ENCODE data around the gene DNAH17.

DNAH17 gene

DNA sequence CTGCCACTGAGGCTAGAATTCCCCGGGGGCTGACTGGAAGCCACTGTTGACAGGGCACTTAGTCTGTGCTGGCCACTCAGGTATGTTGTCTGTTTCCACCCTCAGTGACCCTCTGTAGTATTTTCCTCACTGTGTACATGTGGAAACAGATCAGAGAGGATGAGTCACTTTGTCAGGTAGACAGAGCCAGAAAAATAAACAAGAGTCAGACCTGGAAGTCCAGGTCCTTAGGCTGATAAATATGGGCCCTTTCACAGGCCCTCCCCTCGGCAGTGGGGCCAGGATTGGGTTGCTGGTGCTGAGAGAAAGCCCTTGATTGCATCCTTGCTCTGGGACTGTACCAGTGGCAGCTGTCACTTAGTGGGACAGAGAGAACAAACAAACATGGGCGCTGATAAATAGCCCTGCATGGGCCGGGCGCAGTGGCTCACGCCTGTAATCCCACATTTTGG, 177.5 kb downstream of the DNAH17 start:
- no peaks in the 10 kb centered on the region for H3K27me3 ChIP-seq (ENCODE audit: insufficient read depth, low read length)
- no peak overlapping the region for H3K4me3 ChIP-seq (ENCODE audit: low read length)
- no peak overlapping the region for H2AFZ ChIP-seq (ENCODE audit: low read depth, low read length)
- H3K9me3 ChIP-seq (ENCODE audit: low read length), result no peaks in the 10 kb centered on the region
- no peaks in the 10 kb centered on the region for H3K4me1 ChIP-seq (ENCODE audit: insufficient read depth, low read length)
- peaks cover 80% of the 10 kb centered on the region for H3K36me3 ChIP-seq (ENCODE audit: insufficient read depth, low read length)

DNA sequence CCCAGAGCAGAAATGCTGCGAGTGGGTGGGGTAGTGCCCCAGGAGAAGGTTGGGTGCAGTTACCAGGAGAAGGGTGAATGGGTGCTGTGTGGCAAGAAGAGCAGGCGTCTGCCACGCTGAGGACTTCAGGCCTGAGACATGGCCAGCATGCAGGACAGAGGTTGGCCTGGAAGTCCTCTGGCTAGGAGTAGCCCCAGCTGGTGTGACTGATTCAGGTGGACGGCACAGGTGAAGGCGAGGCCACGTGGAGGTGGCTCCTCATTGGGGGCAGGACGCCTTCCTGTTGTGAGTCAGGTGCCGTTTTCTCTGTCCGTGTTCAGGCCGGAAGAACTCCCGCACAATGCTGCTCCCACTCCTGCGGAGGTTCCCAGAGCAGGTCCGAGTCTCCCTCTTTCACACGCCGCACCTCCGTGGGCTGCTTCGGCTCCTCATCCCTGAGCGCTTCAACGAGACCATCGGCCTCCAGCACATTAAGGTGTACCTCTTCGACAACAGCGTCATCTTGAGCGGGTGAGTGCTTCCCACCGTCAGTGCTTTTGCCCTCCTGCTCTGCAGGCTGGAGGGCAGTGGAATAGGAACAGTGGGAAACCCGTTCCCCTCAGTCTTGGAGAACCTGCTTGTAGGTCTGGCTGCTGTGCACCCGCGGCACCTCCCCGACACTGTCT, 178.0 kb downstream of the DNAH17 start:
- Histone ChIP-seq H3K9me3 (ENCODE audit: low read length) (no peaks in the 10 kb centered on the region), H2AFZ (ENCODE audit: low read depth, low read length) (no peak overlapping the region), H3K4me3 (ENCODE audit: low read length) (no peak overlapping the region), H3K36me3 (ENCODE audit: insufficient read depth, low read length) (peaks cover 76% of the 10 kb centered on the region), H3K4me1 (ENCODE audit: insufficient read depth, low read length) (no peaks in the 10 kb centered on the region), H3K27me3 (ENCODE audit: insufficient read depth, low read length) (no peaks in the 10 kb centered on the region)

DNA sequence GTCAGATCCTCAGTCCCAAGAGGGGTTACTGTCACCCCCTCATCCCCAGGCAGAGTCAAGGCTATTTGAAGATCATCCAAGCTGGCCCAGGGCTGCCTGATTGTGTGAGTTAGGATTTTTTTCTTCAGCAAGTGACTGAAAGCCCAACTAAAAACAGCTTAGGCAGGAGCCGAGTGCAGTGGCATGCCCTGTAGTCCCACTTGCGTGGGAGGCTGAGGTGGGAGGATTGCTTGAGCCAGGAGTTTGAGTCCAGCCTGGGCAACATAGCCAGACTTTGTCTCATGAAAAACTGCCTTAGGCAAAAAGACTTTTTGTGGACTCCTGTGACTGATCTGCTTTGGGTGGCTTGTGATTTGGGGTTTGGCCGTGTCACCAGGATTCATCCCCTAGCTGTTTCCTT, 178.8 kb downstream of the DNAH17 start:
- Histone ChIP-seq H3K9me3 (ENCODE audit: low read length) (no peaks in the 10 kb centered on the region), H3K36me3 (ENCODE audit: insufficient read depth, low read length) (peaks cover 71% of the 10 kb centered on the region), H3K27me3 (ENCODE audit: insufficient read depth, low read length) (no peaks in the 10 kb centered on the region), H2AFZ (ENCODE audit: low read depth, low read length) (no peak overlapping the region), H3K4me1 (ENCODE audit: insufficient read depth, low read length) (no peaks in the 10 kb centered on the region), H3K4me3 (ENCODE audit: low read length) (no peak overlapping the region)

DNA sequence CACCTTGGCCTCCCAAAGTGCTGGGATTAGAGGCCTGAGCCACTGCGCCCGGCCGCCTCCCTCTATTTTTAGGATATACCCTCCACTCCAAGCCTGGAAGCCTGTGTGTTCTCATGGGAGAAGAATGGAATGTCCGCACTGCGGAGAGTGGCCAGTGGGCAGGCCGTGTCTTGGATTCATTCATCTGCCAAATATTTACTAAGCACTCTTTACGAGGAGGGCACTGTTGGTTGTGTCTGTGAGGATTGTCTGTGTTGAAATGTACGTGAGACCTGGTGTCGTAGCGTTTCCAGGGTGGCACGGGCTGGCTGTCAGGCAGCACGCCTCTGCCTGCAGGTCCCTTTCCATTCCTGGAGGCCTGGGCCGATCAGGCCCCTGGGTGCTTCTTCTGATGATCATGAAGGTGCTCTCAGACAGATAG, 179.5 kb downstream of the DNAH17 start:
- H3K4me3 ChIP-seq (ENCODE audit: low read length), result no peak overlapping the region
- H3K27me3 ChIP-seq (ENCODE audit: insufficient read depth, low read length), result no peaks in the 10 kb centered on the region
- no peaks in the 10 kb centered on the region for H3K4me1 ChIP-seq (ENCODE audit: insufficient read depth, low read length)
- peaks cover 67% of the 10 kb centered on the region for H3K36me3 ChIP-seq (ENCODE audit: insufficient read depth, low read length)
- H2AFZ ChIP-seq (ENCODE audit: low read depth, low read length), result no peak overlapping the region
- H3K9me3 ChIP-seq (ENCODE audit: low read length), result no peaks in the 10 kb centered on the region

DNA sequence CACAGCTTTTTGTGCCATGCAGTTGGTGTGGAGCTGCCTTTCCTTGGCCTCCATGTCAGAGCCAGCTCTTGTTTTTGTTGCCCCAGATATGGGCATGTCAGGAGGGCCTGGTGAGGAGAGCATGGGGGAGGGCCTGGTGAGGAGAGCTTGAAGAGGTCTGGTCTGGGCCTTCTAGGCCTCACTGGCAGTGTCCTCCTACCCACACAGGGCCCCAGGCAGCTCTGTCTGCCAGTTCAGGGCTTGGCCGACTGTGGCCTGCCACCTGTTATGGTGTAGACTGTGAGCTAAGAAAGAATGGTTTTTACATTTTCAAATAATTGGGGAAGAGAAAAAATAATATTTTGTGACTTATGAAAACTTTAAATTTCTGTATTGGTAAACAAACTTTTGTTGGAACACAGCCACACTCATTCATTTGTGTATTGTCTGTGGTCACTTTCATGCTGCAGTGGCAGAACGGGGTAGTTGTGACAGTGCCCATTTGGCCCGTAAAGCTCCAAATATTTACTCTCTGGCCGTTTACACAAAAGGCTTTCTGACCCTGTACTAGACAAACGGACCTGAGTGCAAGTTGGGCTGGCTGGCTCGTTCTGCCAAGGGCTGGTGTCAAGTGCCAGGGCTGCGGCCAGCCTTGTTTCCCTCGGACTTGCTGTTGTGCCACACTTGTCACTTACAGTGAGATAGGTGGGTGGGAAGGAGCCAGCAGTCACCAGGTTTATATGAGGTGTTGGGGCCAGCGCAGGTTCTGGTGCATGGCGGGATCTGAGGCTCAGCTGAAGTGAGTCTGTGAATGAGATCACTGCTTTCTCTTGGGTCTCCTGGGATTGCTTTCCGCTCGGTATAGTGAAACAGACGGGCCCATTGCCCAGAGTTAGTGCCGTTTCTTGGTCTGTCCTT, 180.5 kb downstream of the DNAH17 start:
- Histone ChIP-seq H2AFZ (ENCODE audit: low read depth, low read length) (no peak overlapping the region), H3K4me3 (ENCODE audit: low read length) (no peak overlapping the region), H3K4me1 (ENCODE audit: insufficient read depth, low read length) (no peaks in the 10 kb centered on the region), H3K9me3 (ENCODE audit: low read length) (no peaks in the 10 kb centered on the region), H3K27me3 (ENCODE audit: insufficient read depth, low read length) (no peaks in the 10 kb centered on the region), H3K36me3 (ENCODE audit: insufficient read depth, low read length) (peaks cover 64% of the 10 kb centered on the region)

DNA sequence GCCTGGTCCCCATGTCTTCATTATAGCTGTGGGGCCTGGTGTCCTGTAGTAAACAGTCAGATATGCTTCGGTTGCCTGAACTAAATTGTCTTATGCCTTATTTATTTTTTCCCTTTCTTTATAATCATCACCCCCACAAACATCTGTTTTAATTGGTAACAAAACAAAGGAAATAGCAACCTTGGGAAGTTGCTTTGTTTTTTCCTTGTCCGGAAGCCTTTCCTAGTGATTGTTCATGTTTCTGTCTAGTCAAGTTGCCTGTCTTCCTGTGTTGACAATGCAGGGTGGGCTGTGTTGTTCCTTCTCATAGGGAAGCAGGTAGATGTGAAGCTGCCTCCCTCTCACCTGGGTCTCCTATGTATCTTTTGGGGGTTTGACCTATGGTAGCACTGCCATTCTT, 182.0 kb downstream of the DNAH17 start:
- no peaks in the 10 kb centered on the region for H3K9me3 ChIP-seq (ENCODE audit: low read length)
- H3K4me3 ChIP-seq (ENCODE audit: low read length), result no peak overlapping the region
- H3K27me3 ChIP-seq (ENCODE audit: insufficient read depth, low read length), result no peaks in the 10 kb centered on the region
- no peak overlapping the region for H2AFZ ChIP-seq (ENCODE audit: low read depth, low read length)
- peaks cover 51% of the 10 kb centered on the region for H3K36me3 ChIP-seq (ENCODE audit: insufficient read depth, low read length)
- H3K4me1 ChIP-seq (ENCODE audit: insufficient read depth, low read length), result no peaks in the 10 kb centered on the region

DNA sequence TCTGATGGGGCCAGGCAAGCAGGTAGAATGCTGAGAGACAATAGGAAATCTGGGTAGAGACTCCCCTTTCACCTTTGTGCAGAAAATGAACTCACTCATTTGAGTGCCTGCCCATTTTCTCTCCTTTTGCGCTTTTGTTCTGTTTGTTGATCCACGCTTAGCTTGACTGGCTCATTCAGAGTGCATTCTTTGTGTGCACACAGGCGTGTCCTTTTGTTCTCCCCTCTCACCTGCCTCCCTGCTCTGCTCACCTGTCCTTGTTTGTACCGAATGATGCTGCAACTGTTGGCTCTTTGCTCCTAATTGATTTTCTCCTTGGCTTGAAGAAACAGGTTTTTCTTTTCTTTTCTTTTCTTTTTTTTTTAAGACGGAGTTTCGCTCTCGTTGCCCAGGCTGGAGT, 183.0 kb downstream of the DNAH17 start:
- Histone ChIP-seq H3K9me3 (ENCODE audit: low read length) (no peaks in the 10 kb centered on the region), H3K27me3 (ENCODE audit: insufficient read depth, low read length) (no peaks in the 10 kb centered on the region), H3K4me1 (ENCODE audit: insufficient read depth, low read length) (no peaks in the 10 kb centered on the region), H3K36me3 (ENCODE audit: insufficient read depth, low read length) (peaks cover 43% of the 10 kb centered on the region), H2AFZ (ENCODE audit: low read depth, low read length) (no peak overlapping the region), H3K4me3 (ENCODE audit: low read length) (no peak overlapping the region)

DNA sequence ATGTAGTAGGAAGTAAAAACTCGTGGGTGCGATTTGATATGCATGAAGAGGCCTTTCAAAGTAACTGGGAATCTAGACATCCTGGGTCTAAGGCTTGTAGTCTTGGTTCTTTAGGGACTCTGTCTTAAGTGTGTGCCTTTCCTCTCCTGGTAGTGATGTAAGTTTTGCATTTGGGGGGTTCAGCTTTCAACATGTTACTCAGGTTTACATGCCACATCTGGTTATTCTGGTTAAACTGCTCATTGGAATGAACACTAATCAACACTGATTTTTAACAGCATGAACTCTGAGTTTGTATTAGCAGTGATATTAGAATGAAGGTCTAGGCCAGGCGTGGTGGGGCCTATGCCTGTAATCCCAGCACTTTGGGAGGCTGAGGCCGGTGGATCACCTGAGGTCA, 183.6 kb downstream of the DNAH17 start:
- Histone ChIP-seq H2AFZ (ENCODE audit: low read depth, low read length) (no peak overlapping the region), H3K9me3 (ENCODE audit: low read length) (no peaks in the 10 kb centered on the region), H3K27me3 (ENCODE audit: insufficient read depth, low read length) (no peaks in the 10 kb centered on the region), H3K4me3 (ENCODE audit: low read length) (no peak overlapping the region), H3K36me3 (ENCODE audit: insufficient read depth, low read length) (peaks cover 36% of the 10 kb centered on the region), H3K4me1 (ENCODE audit: insufficient read depth, low read length) (no peaks in the 10 kb centered on the region)

DNA sequence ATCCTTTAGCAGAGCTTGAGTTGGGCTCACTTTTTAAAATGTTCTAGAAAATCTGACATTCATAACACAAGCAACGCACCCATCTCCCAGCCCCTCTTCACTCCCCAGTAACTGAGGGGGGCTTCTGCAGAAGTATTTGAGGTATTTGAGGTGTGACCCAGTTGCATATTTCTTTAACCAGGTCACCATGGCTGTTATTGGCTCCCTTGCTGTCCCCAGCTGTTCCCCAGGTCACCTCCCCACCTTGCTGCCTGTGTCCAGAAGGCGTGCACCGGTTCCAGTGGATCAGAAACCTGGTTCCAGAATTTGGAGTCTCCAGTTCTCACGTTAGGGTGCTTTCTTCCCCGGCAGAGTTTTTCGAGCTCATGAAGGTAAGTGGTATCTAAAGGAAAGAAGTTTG, 184.9 kb downstream of the DNAH17 start:
- Histone ChIP-seq H3K36me3 (ENCODE audit: insufficient read depth, low read length) (peaks cover 25% of the 10 kb centered on the region), H2AFZ (ENCODE audit: low read depth, low read length) (no peak overlapping the region), H3K27me3 (ENCODE audit: insufficient read depth, low read length) (no peaks in the 10 kb centered on the region), H3K4me1 (ENCODE audit: insufficient read depth, low read length) (no peaks in the 10 kb centered on the region), H3K4me3 (ENCODE audit: low read length) (no peak overlapping the region), H3K9me3 (ENCODE audit: low read length) (no peaks in the 10 kb centered on the region)

DNA sequence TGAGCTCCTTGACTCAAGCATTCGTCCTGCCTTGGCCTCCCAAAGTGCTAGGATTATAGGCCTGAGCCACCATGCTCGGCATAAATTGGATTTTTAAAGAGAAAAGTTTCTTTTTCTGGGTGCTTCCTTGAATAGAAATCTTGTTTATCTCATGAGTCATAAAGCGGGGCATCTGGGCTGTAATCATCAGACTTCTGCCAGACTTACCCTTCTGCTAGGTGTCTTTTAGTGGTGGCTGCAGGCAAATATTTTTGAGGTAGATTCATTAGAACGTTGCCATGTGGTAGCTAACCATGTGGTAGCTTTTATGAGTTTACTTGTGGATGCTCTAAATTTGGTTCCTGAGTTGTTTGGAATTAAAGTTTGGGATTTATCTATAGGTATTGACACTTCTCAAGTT, 185.4 kb downstream of the DNAH17 start:
- Histone ChIP-seq H3K36me3 (ENCODE audit: insufficient read depth, low read length) (peaks cover 25% of the 10 kb centered on the region), H3K27me3 (ENCODE audit: insufficient read depth, low read length) (no peaks in the 10 kb centered on the region), H3K4me1 (ENCODE audit: insufficient read depth, low read length) (no peaks in the 10 kb centered on the region), H3K4me3 (ENCODE audit: low read length) (no peak overlapping the region), H3K9me3 (ENCODE audit: low read length) (no peaks in the 10 kb centered on the region), H2AFZ (ENCODE audit: low read depth, low read length) (no peak overlapping the region)

DNA sequence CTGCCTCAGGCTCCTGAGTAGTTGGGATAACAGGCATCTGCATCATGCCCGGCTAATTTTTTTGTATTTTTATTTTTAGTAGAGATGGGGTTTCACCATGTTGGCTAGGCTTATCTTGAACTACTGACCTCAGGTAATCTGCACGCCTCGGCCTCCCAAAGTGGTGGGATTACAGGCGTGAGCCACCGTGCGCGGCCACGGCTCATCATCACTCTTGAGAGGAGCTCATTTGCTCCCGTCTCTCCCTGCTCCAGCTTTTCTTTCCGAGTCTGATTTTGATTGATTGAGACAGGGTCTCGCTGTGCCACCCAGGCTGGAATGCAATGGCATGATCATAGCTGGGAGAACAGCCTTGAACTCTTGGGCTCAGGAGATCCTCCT, 186.2 kb downstream of the DNAH17 start:
- no peaks in the 10 kb centered on the region for H3K9me3 ChIP-seq (ENCODE audit: low read length)
- no peaks in the 10 kb centered on the region for H3K27me3 ChIP-seq (ENCODE audit: insufficient read depth, low read length)
- no peak overlapping the region for H2AFZ ChIP-seq (ENCODE audit: low read depth, low read length)
- H3K4me1 ChIP-seq (ENCODE audit: insufficient read depth, low read length), result no peaks in the 10 kb centered on the region
- H3K4me3 ChIP-seq (ENCODE audit: low read length), result no peak overlapping the region
- H3K36me3 ChIP-seq (ENCODE audit: insufficient read depth, low read length), result peaks cover 20% of the 10 kb centered on the region

DNA sequence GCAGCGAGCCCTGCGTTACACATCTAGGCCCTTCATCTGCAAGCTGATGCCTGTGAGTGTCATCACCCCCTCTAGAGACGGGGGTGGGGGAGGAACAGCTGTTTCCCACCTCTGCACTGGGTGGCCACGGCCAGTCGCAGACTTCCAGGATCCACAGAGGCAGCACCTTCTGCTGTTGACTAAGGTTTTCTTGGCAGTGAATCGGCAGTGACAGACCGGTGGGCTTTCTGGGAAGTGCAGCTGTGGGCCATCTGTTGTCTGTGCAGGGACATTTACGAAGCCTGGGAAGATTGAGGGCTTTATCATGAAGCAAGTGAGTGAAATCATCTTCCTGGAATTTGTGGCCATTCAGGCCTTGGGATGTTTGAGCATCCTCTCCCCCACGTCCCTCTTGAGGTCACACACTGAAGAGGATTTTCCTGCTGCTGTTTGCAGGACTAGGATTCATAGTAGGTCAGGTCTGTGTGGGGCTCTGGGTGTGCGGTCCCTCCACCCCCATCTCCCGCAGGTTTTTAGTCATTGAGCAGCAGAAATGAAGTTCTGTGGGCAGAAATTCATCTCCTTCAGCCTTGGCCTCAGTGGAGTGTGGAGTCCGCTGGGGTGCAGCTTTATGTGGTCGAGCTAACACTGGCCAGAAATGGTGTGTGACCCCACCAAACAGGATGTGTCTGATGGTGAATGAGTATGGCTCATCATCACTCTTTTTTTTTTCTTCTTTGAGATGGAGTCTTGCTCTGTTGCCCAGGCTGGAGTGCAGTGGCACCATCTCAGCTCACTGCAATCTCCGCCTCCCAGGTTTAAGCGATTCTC, 186.8 kb downstream of the DNAH17 start:
- H2AFZ ChIP-seq (ENCODE audit: low read depth, low read length), result no peak overlapping the region
- H3K4me1 ChIP-seq (ENCODE audit: insufficient read depth, low read length), result no peaks in the 10 kb centered on the region
- H3K9me3 ChIP-seq (ENCODE audit: low read length), result no peaks in the 10 kb centered on the region
- no peak overlapping the region for H3K4me3 ChIP-seq (ENCODE audit: low read length)
- H3K36me3 ChIP-seq (ENCODE audit: insufficient read depth, low read length), result peaks cover 15% of the 10 kb centered on the region
- no peaks in the 10 kb centered on the region for H3K27me3 ChIP-seq (ENCODE audit: insufficient read depth, low read length)
